ENCODE measurements around the gene PRPF6. TPM values are rescaled to one million over a fixed set of nuclear protein-coding genes. Genes with fewer than 3 reads are reported as not detected.
A peak's percentile ranks its signal among the peaks of the same experiment; 100 is the strongest.

The PRPF6 gene
- total and polyA plus RNA-seq, 2 of the 13 experiments (the other 11 are each of a cell fraction or from before 2014, with no cell fraction given), result 63.7 to 101 TPM

DNA sequence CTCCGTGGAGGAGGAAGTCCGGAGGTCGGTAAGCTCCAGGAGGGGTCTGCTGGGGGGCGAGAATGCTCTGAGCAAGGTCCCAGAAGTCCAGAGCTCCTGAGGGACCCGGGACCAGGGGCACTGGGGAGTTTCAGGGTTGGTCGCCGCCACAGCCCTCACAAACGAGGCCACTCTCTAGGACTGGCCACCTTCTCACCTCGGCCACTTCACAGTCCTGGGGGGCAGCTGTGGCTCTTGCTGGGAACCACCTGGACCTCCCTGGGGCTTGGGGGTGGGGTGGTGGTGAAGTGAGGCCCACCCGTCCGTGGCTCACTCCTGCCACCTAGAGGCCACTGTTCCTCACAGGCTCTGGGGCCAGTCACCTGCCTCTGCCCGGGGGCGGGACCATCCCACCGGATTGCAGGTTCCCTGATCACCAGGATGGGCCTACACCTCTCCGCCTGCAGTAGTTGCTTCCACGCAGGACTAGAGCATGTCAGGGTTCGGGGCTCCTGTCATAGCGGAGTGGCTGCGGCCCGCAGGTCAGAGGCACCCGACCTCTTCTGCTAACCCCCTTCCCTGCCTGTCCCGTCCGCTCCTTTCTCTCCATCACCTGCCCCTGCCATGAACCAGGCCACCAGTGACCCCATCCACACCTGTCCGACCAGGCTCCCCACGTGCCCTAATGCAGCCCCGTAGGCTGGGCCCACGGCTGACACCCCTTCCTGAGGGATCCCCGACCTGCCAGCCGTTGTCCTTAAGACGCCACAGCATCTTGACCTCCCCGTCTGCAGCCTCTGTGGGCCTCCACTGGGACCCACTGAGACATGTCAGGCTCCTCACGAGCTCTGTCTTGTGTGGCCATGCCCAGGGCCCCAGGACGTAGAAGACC, 76.9 kb downstream of the PRPF6 start (continued):
- TF ChIP-seq ZNF235 (CRISPR knock-in tag; IDR thresholded peaks at IDR 0.05; ENCODE audit: borderline replicate concordance), result no peak
- 0 out of 2 replicates have a peak, but pooled peaks have one; percentile 13 for TF ChIP-seq ZNF256 (CRISPR knock-in tag; conservative IDR thresholded peaks at IDR 0.05)
- peak; percentile 65; the same call in 1 of the 2 replicates for TF ChIP-seq FOXO1 (CRISPR knock-in tag; IDR thresholded peaks at IDR 0.05)
- no peak for TF ChIP-seq ZNF44 (CRISPR knock-in tag; IDR thresholded peaks at IDR 0.05)
- no peak; the same call in 1 of the 2 replicates for TF ChIP-seq ZNF879 (CRISPR knock-in tag; IDR thresholded peaks at IDR 0.05)
- no peak for TF ChIP-seq KLF15 (CRISPR knock-in tag; IDR thresholded peaks at IDR 0.05; ENCODE audit: borderline replicate concordance)
- TF ChIP-seq, protein P1, sequence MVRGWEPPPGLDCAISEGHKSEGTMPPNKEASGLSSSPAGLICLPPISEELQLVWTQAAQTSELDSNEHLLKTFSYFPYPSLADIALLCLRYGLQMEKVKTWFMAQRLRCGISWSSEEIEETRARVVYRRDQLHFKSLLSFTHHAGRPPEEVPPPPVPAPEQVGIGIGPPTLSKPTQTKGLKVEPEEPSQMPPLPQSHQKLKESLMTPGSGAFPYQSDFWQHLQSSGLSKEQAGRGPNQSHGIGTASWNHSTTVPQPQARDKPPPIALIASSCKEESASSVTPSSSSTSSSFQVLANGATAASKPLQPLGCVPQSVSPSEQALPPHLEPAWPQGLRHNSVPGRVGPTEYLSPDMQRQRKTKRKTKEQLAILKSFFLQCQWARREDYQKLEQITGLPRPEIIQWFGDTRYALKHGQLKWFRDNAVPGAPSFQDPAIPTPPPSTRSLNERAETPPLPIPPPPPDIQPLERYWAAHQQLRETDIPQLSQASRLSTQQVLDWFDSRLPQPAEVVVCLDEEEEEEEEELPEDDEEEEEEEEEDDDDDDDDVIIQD (CRISPR knock-in tag; IDR thresholded peaks at IDR 0.05; ENCODE audit: low read depth), result peak; percentile 46; the same call in 1 of the 2 replicates
- TF ChIP-seq, protein P2, sequence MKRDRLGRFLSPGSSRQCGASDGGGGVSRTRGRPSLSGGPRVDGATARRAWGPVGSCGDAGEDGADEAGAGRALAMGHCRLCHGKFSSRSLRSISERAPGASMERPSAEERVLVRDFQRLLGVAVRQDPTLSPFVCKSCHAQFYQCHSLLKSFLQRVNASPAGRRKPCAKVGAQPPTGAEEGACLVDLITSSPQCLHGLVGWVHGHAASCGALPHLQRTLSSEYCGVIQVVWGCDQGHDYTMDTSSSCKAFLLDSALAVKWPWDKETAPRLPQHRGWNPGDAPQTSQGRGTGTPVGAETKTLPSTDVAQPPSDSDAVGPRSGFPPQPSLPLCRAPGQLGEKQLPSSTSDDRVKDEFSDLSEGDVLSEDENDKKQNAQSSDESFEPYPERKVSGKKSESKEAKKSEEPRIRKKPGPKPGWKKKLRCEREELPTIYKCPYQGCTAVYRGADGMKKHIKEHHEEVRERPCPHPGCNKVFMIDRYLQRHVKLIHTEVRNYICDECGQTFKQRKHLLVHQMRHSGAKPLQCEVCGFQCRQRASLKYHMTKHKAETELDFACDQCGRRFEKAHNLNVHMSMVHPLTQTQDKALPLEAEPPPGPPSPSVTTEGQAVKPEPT (CRISPR knock-in tag; IDR thresholded peaks at IDR 0.05; ENCODE audit: low read depth), result no peak
- TF ChIP-seq, protein P3, sequence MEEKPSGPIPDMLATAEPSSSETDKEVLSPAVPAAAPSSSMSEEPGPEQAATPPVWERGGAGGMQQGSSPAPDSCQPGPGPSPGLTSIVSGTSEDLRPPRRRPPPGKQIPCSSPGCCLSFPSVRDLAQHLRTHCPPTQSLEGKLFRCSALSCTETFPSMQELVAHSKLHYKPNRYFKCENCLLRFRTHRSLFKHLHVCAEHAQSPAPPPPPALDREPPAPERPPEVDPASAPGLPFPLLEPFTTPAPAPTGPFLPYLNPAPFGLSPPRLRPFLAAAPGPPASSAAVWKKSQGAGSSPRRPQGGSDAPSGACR (CRISPR knock-in tag; IDR thresholded peaks at IDR 0.05), result no peak; the same call in 1 of the 2 replicates
- TF ChIP-seq PPARG (CRISPR knock-in tag; conservative IDR thresholded peaks at IDR 0.05), result 0 out of 2 replicates have a peak, but pooled peaks have one; percentile 21
- 0 out of 2 replicates have a peak, but pooled peaks have one; percentile 24 for TF ChIP-seq DNMT3B (CRISPR knock-in tag; conservative IDR thresholded peaks at IDR 0.05)
- TF ChIP-seq MTF2 (CRISPR knock-in tag; IDR thresholded peaks at IDR 0.05; ENCODE audit: borderline replicate concordance), result no peak
- 0 out of 2 replicates have a peak, but pooled peaks have one; percentile 12 for TF ChIP-seq ZFX (CRISPR knock-in tag; IDR thresholded peaks at IDR 0.05; ENCODE audit: low read depth)
- no peak for TF ChIP-seq YEATS4 (CRISPR knock-in tag; IDR thresholded peaks at IDR 0.05; ENCODE audit: borderline replicate concordance)
- no peak for TF ChIP-seq EED (CRISPR knock-in tag; IDR thresholded peaks at IDR 0.05)
- peak; percentile 32; the same call in 1 of the 2 replicates for TF ChIP-seq ZNF629 (CRISPR knock-in tag; conservative IDR thresholded peaks at IDR 0.05)
- TF ChIP-seq, protein P4, sequence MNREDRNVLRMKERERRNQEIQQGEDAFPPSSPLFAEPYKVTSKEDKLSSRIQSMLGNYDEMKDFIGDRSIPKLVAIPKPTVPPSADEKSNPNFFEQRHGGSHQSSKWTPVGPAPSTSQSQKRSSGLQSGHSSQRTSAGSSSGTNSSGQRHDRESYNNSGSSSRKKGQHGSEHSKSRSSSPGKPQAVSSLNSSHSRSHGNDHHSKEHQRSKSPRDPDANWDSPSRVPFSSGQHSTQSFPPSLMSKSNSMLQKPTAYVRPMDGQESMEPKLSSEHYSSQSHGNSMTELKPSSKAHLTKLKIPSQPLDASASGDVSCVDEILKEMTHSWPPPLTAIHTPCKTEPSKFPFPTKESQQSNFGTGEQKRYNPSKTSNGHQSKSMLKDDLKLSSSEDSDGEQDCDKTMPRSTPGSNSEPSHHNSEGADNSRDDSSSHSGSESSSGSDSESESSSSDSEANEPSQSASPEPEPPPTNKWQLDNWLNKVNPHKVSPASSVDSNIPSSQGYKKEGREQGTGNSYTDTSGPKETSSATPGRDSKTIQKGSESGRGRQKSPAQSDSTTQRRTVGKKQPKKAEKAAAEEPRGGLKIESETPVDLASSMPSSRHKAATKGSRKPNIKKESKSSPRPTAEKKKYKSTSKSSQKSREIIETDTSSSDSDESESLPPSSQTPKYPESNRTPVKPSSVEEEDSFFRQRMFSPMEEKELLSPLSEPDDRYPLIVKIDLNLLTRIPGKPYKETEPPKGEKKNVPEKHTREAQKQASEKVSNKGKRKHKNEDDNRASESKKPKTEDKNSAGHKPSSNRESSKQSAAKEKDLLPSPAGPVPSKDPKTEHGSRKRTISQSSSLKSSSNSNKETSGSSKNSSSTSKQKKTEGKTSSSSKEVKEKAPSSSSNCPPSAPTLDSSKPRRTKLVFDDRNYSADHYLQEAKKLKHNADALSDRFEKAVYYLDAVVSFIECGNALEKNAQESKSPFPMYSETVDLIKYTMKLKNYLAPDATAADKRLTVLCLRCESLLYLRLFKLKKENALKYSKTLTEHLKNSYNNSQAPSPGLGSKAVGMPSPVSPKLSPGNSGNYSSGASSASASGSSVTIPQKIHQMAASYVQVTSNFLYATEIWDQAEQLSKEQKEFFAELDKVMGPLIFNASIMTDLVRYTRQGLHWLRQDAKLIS (CRISPR knock-in tag; IDR thresholded peaks at IDR 0.05), result no peak
- TF ChIP-seq ZNF224 (CRISPR knock-in tag; IDR thresholded peaks at IDR 0.05), result peak; percentile 28; the same call in 1 of the 2 replicates
- TF ChIP-seq, protein P5, sequence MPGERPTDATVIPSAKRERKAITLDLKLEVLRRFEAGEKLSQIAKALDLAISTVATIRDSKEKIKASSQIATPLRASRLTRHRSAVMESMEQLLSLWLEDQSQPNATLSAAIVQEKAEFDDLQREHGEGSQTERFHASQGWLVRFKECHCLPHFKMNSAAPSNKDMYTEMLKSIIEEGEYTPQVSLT (CRISPR knock-in tag; IDR thresholded peaks at IDR 0.05; ENCODE audit: borderline replicate concordance, low read depth), result no peak
- no peak for TF ChIP-seq ZNF569 (CRISPR knock-in tag; IDR thresholded peaks at IDR 0.05; ENCODE audit: borderline replicate concordance)
- TF ChIP-seq XRCC5 (optimal IDR thresholded peaks at IDR 0.05; ENCODE audit: low read length), result peak; percentile 91

All from HepG2 (cell line).